Activated CD8-positive, alpha-beta T cell treated with anti-CD3 and anti-CD28 coated beads for 36 hours (primary cell): ENCODE results near the gene TMEM131. TPM values are rescaled to one million over a fixed set of nuclear protein-coding genes. Genes with fewer than 3 reads are reported as not detected.

ENCODE experiments used
- ATAC-seq: fragments of 200-7000 bp; cut with Tn5 transposase; one replicate; pipeline ENCODE4 v1.10.0; 2021; ENCODE audit warnings: mild to moderate bottlenecking, moderate library complexity
- CTCF ChIA-PET: fragments of 350-600 bp; sonication (Branson Sonifier 250); formaldehyde crosslinking; loops from one replicate; lab custom pipeline; 2021; ENCODE audit warnings: antibody characterized with exemption; lab: Charles Lee
- POLR2A ChIA-PET: fragments of 350-600 bp; sonication (Branson Sonifier 250); formaldehyde crosslinking; loops from one replicate; lab custom pipeline; 2021; ENCODE audit warnings: antibody characterized with exemption; lab: Charles Lee
- DNase-seq: peaks from one replicate; pipeline ENCODE4 v3.0.0-alpha.2; 2020
- H3K27ac Mint-ChIP-seq: one replicate; pipeline ENCODE4 v1.8.0; 2021; ENCODE audit warnings: mild to moderate bottlenecking, mixed read lengths
- H3K27me3 Mint-ChIP-seq: one replicate; pipeline ENCODE4 v1.8.0; 2021; ENCODE audit warnings: mixed read lengths
- H3K36me3 Mint-ChIP-seq: one replicate; pipeline ENCODE4 v1.8.0; 2021; ENCODE audit warnings: low read depth, mixed read lengths
- H3K4me1 Mint-ChIP-seq: one replicate; pipeline ENCODE4 v1.8.0; 2021; ENCODE audit warnings: low read depth, mixed read lengths
- H3K4me3 Mint-ChIP-seq: one replicate; pipeline ENCODE4 v1.8.0; 2021; ENCODE audit warnings: mild to moderate bottlenecking, moderate library complexity, mixed read lengths
- H3K9me3 Mint-ChIP-seq: one replicate; pipeline ENCODE4 v1.8.0; 2021; ENCODE audit warnings: mixed read lengths
- intact Hi-C: fragments of 100-400 bp; cut with micrococcal nuclease; formaldehyde crosslinking; loops from one replicate; pipeline ENCODE4 v1.10.0; 2022
- total RNA-seq, 2 experiments: library from RNA; stranded (reverse); gene quantifications; one replicate each; pipeline ENCODE4 v1.2.3, GENCODE V29; 2021
- TF ChIP-seq, protein P1 (sequence below): fragments of 200-600 bp; IDR thresholded peaks from one replicate; pipeline ENCODE4 v1.8.0; 2022; ENCODE audit warnings: antibody characterized with exemption, mild to moderate bottlenecking

The TMEM131 gene
- total RNA-seq, 2 experiments from 2014 or later = 24.2 to 27.4 TPM

DNA sequence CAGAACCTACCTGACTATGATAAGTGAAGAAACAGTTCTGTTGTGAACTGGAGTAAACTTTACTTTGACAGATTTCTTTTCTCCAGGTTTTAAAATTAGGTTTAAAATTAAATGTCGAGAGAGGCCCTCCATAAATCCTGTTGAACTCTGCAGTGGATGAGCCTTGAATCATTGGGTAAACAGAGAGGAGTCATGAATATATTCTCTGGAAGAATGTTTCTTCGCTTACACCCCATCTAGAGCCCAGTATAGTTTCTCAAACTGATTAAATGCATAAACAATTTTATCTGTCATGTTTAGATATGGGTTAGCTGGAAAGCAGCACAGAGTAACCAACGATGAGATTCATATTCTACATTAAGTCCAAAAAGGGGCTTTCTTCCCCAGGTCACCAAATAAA lies 198.4 kb downstream of the TMEM131 start:
- ATAC-seq (no peak), DNase-seq (no peak)
- H3K9me3 Mint-ChIP-seq = no peaks in the 10 kb centered on the region
- ChIA-PET CTCF (no interaction called here), POLR2A (no interaction called here)
- H3K4me3 Mint-ChIP-seq = no peak overlapping the region
- peaks cover 9% of the 10 kb centered on the region for H3K36me3 Mint-ChIP-seq
- no peaks in the 10 kb centered on the region for H3K27me3 Mint-ChIP-seq
- no peak overlapping the region for H3K27ac Mint-ChIP-seq
- no peaks in the 10 kb centered on the region for H3K4me1 Mint-ChIP-seq
- intact Hi-C loops = no loop called here
- TF ChIP-seq, protein P1, sequence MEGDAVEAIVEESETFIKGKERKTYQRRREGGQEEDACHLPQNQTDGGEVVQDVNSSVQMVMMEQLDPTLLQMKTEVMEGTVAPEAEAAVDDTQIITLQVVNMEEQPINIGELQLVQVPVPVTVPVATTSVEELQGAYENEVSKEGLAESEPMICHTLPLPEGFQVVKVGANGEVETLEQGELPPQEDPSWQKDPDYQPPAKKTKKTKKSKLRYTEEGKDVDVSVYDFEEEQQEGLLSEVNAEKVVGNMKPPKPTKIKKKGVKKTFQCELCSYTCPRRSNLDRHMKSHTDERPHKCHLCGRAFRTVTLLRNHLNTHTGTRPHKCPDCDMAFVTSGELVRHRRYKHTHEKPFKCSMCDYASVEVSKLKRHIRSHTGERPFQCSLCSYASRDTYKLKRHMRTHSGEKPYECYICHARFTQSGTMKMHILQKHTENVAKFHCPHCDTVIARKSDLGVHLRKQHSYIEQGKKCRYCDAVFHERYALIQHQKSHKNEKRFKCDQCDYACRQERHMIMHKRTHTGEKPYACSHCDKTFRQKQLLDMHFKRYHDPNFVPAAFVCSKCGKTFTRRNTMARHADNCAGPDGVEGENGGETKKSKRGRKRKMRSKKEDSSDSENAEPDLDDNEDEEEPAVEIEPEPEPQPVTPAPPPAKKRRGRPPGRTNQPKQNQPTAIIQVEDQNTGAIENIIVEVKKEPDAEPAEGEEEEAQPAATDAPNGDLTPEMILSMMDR = no peak

GRCh38 chr2:97796465-97797126 lies 199.2 kb downstream of the TMEM131 start:
- ChIA-PET CTCF (interaction anchor here (2.2 kb wide), 1 partner anchor 10 kb away, joined by 14 read pairs; no protein-coding TSS in a partner anchor), POLR2A (no interaction called here)
- H3K4me1 Mint-ChIP-seq = no peaks in the 10 kb centered on the region
- H3K27me3 Mint-ChIP-seq = no peaks in the 10 kb centered on the region
- intact Hi-C loops = no loop called here
- peaks cover 8% of the 10 kb centered on the region for H3K36me3 Mint-ChIP-seq
- ATAC-seq (no peak), DNase-seq (no peak)
- H3K27ac Mint-ChIP-seq = no peak overlapping the region
- no peaks in the 10 kb centered on the region for H3K9me3 Mint-ChIP-seq
- H3K4me3 Mint-ChIP-seq = no peak overlapping the region
- TF ChIP-seq, protein P1 = no peak

GRCh38 chr2:97792416-97792815 lies 203.3 kb downstream of the TMEM131 start:
- Mint-ChIP-seq H3K9me3 (no peaks in the 10 kb centered on the region), H3K4me3 (no peak overlapping the region), H3K4me1 (no peaks in the 10 kb centered on the region), H3K27ac (no peak overlapping the region), H3K27me3 (no peaks in the 10 kb centered on the region), H3K36me3 (peaks cover 8% of the 10 kb centered on the region)
- no peak for ATAC-seq
- no peak for DNase-seq
- TF ChIP-seq, protein P1 = no peak
- CTCF ChIA-PET = interaction anchor here (1.0 to 3.1 kb wide), 4 partner anchors 14 to 477 kb away, joined by 3 to 14 read pairs (median 4); no protein-coding TSS in a partner anchor
- intact Hi-C loops = no loop called here
- POLR2A ChIA-PET = interaction anchor here (0.7 kb wide), 1 partner anchor 291 kb away, joined by 4 read pairs; no protein-coding TSS in a partner anchor

GRCh38 chr2:97788986-97789644 lies 206.6 kb downstream of the TMEM131 start:
- H3K36me3 Mint-ChIP-seq = peaks cover 11% of the 10 kb centered on the region
- ATAC-seq = no peak
- TF ChIP-seq, protein P1 = no peak
- no peak for DNase-seq
- no peaks in the 10 kb centered on the region for H3K27me3 Mint-ChIP-seq
- H3K4me3 Mint-ChIP-seq = no peak overlapping the region
- H3K4me1 Mint-ChIP-seq = no peaks in the 10 kb centered on the region
- intact Hi-C loops = no loop called here
- POLR2A ChIA-PET = no interaction called here
- CTCF ChIA-PET = interaction anchor here (3.1 kb wide), 1 partner anchor 17 kb away, joined by 14 read pairs; no protein-coding TSS in a partner anchor
- no peak overlapping the region for H3K27ac Mint-ChIP-seq
- no peaks in the 10 kb centered on the region for H3K9me3 Mint-ChIP-seq

- DNase-seq (no peak), ATAC-seq (no peak)
- Mint-ChIP-seq H3K4me1 (no peaks in the 10 kb centered on the region), H3K27ac (no peak overlapping the region), H3K9me3 (no peaks in the 10 kb centered on the region), H3K4me3 (no peak overlapping the region), H3K27me3 (no peaks in the 10 kb centered on the region), H3K36me3 (peaks cover 5% of the 10 kb centered on the region)
- ChIA-PET POLR2A (no interaction called here), CTCF (interaction anchor here (1.0 kb wide), 1 partner anchor 10 kb away, joined by 4 read pairs; no protein-coding TSS in a partner anchor)
- intact Hi-C loops = no loop called here
- TF ChIP-seq, protein P1 = no peak
These were observed 209.9 kb downstream of the TMEM131 start for GRCh38 chr2:97785818-97786217.
